Measurements from ENCODE around the gene OR1F1.
"Not testable (repeated sequence)": the region's sequence is repeated elsewhere in the genome, so short reads cannot be mapped to it uniquely, and the experiment has no call there.

OR1F1 gene

GRCh38 chr16:3193221-3194212, 5.5 kb downstream of the OR1F1 start:
- peaks cover 23% of the 10 kb centered on the region for H3K4me1 Mint-ChIP-seq (ENCODE audit: low read depth)

GRCh38 chr16:3194792-3195191, 6.8 kb downstream of the OR1F1 start:
- H3K27me3 Mint-ChIP-seq, result peaks cover 23% of the 10 kb centered on the region
- no peak overlapping the region for H3K27ac Mint-ChIP-seq
- H3K9me3 Mint-ChIP-seq (ENCODE audit: low read depth), result no peaks in the 10 kb centered on the region
- H3K4me3 Mint-ChIP-seq, result no peak overlapping the region
- peaks cover 14% of the 10 kb centered on the region for H3K4me1 Mint-ChIP-seq (ENCODE audit: low read depth)
- H3K36me3 Mint-ChIP-seq, result peaks cover 2% of the 10 kb centered on the region

More at GRCh38 chr16:3193221-3194212, 5.5 kb downstream of the OR1F1 start:
- Mint-ChIP-seq H3K27ac (no peak overlapping the region), H3K9me3 (ENCODE audit: low read depth) (no peaks in the 10 kb centered on the region), H3K27me3 (peaks cover 29% of the 10 kb centered on the region), H3K4me3 (no peak overlapping the region), H3K36me3 (peaks cover 2% of the 10 kb centered on the region)

GRCh38 chr16:3195975-3196374, 8.0 kb downstream of the OR1F1 start:
- H3K4me3 Mint-ChIP-seq, result no peak overlapping the region
- no peak overlapping the region for H3K27ac Mint-ChIP-seq
- H3K4me1 Mint-ChIP-seq (ENCODE audit: low read depth), result peaks cover 6% of the 10 kb centered on the region
- peaks cover 18% of the 10 kb centered on the region for H3K27me3 Mint-ChIP-seq
- H3K36me3 Mint-ChIP-seq, result peaks cover 2% of the 10 kb centered on the region
- no peaks in the 10 kb centered on the region for H3K9me3 Mint-ChIP-seq (ENCODE audit: low read depth)

GRCh38 chr16:3197694-3198333, 9.8 kb downstream of the OR1F1 start:
- not testable (repeated sequence) for H3K27ac Mint-ChIP-seq; H3K9me3 Mint-ChIP-seq (ENCODE audit: low read depth); H3K4me3 Mint-ChIP-seq; H3K4me1 Mint-ChIP-seq (ENCODE audit: low read depth); H3K36me3 Mint-ChIP-seq
- peaks cover 11% of the 10 kb centered on the region for H3K27me3 Mint-ChIP-seq

GRCh38 chr16:3198334-3199072, 10.5 kb downstream of the OR1F1 start:
- Mint-ChIP-seq H3K36me3 (peaks cover 2% of the 10 kb centered on the region), H3K9me3 (ENCODE audit: low read depth) (no peaks in the 10 kb centered on the region), H3K4me3 (no peak overlapping the region), H3K4me1 (ENCODE audit: low read depth) (no peaks in the 10 kb centered on the region), H3K27ac (no peak overlapping the region), H3K27me3 (peaks cover 11% of the 10 kb centered on the region)

- H3K4me3 Mint-ChIP-seq, result no peak overlapping the region
Observed at GRCh38 chr16:3202903-3203539, 15.0 kb downstream of the OR1F1 start.

GRCh38 chr16:3205939-3206338, 17.9 kb downstream of the OR1F1 start:
- not testable (repeated sequence) for H3K36me3 Mint-ChIP-seq; H3K4me3 Mint-ChIP-seq; H3K27ac Mint-ChIP-seq; H3K27me3 Mint-ChIP-seq; H3K4me1 Mint-ChIP-seq (ENCODE audit: low read depth); H3K9me3 Mint-ChIP-seq (ENCODE audit: low read depth)

More at GRCh38 chr16:3202903-3203539, 15.0 kb downstream of the OR1F1 start:
- Mint-ChIP-seq H3K27me3 (no peaks in the 10 kb centered on the region), H3K27ac (no peak overlapping the region), H3K9me3 (ENCODE audit: low read depth) (peaks cover 4% of the 10 kb centered on the region), H3K4me1 (ENCODE audit: low read depth) (no peaks in the 10 kb centered on the region), H3K36me3 (peaks cover 2% of the 10 kb centered on the region)

GRCh38 chr16:3207086-3207953, 19.3 kb downstream of the OR1F1 start:
- Mint-ChIP-seq H3K4me3 (no peak overlapping the region), H3K4me1 (ENCODE audit: low read depth) (peaks cover 5% of the 10 kb centered on the region), H3K27ac (no peak overlapping the region), H3K27me3 (no peaks in the 10 kb centered on the region), H3K9me3 (ENCODE audit: low read depth) (peaks cover 4% of the 10 kb centered on the region), H3K36me3 (peaks cover 2% of the 10 kb centered on the region)

- Mint-ChIP-seq H3K9me3 (ENCODE audit: low read depth) (peaks cover 12% of the 10 kb centered on the region), H3K4me3 (no peak overlapping the region), H3K27me3 (no peaks in the 10 kb centered on the region), H3K27ac (no peak overlapping the region), H3K36me3 (peaks cover 15% of the 10 kb centered on the region), H3K4me1 (ENCODE audit: low read depth) (peaks cover 39% of the 10 kb centered on the region)
Observed at GRCh38 chr16:3212006-3212405, 24.0 kb downstream of the OR1F1 start.

- H3K27ac Mint-ChIP-seq, result no peak overlapping the region
- peaks cover 13% of the 10 kb centered on the region for H3K9me3 Mint-ChIP-seq (ENCODE audit: low read depth)
- no peak overlapping the region for H3K4me3 Mint-ChIP-seq
- peaks cover 41% of the 10 kb centered on the region for H3K4me1 Mint-ChIP-seq (ENCODE audit: low read depth)
- H3K27me3 Mint-ChIP-seq, result no peaks in the 10 kb centered on the region
- peaks cover 16% of the 10 kb centered on the region for H3K36me3 Mint-ChIP-seq
Observed at GRCh38 chr16:3212567-3212966, 24.6 kb downstream of the OR1F1 start.

- Mint-ChIP-seq H3K36me3 (peaks cover 16% of the 10 kb centered on the region), H3K4me3 (peak overlapping the region; percentile 41)
Observed at GRCh38 chr16:3214904-3215600, 27.0 kb downstream of the OR1F1 start.

GRCh38 chr16:3215601-3216262, 27.7 kb downstream of the OR1F1 start:
- Mint-ChIP-seq H3K4me3 (peak overlapping the region; percentile 41), H3K4me1 (ENCODE audit: low read depth) (peaks cover 44% of the 10 kb centered on the region), H3K36me3 (peaks cover 16% of the 10 kb centered on the region), H3K27me3 (no peaks in the 10 kb centered on the region), H3K27ac (peak overlapping the region; percentile 98), H3K9me3 (ENCODE audit: low read depth) (peaks cover 15% of the 10 kb centered on the region)

More at GRCh38 chr16:3214904-3215600, 27.0 kb downstream of the OR1F1 start:
- Mint-ChIP-seq H3K27ac (peak overlapping the region; percentile 98), H3K27me3 (no peaks in the 10 kb centered on the region), H3K4me1 (ENCODE audit: low read depth) (peaks cover 44% of the 10 kb centered on the region), H3K9me3 (ENCODE audit: low read depth) (peaks cover 15% of the 10 kb centered on the region)

- peak overlapping the region; percentile 41 for H3K4me3 Mint-ChIP-seq
- H3K27ac Mint-ChIP-seq, result peak overlapping the region; percentile 98
- no peaks in the 10 kb centered on the region for H3K27me3 Mint-ChIP-seq
- peaks cover 15% of the 10 kb centered on the region for H3K9me3 Mint-ChIP-seq (ENCODE audit: low read depth)
- peaks cover 44% of the 10 kb centered on the region for H3K4me1 Mint-ChIP-seq (ENCODE audit: low read depth)
- peaks cover 16% of the 10 kb centered on the region for H3K36me3 Mint-ChIP-seq
Observed at GRCh38 chr16:3216263-3216640, 28.2 kb downstream of the OR1F1 start.

Measured in activated naive CD8-positive, alpha-beta T cell (primary cell).